ENCODE results near the gene ARL8A. TPM values are rescaled to one million over a fixed set of nuclear protein-coding genes. Genes with fewer than 3 reads are reported as not detected.

ARL8A gene
- total and polyA plus RNA-seq, 2 experiments from 2014 or later: 32.7 to 56.0 TPM

- H3K27ac ChIP-seq: no peak overlapping the region
- no peaks in the 10 kb centered on the region for H3K9me3 ChIP-seq (ENCODE audit: low read depth)
- no peaks in the 10 kb centered on the region for H3K36me3 ChIP-seq (replicated peaks; ENCODE audit: insufficient read depth, low read depth)
- 79% methylated on average over 3 of the region's 3 CpGs for WGBS (ENCODE audit: low lambda C conversion rate, missing lambda C conversion rate)
- no peaks in the 10 kb centered on the region for H4K20me1 ChIP-seq (ENCODE audit: insufficient read depth, poor library complexity, severe bottlenecking)
- no peak overlapping the region for H3K4me2 ChIP-seq
- H3K4me1 ChIP-seq (ENCODE audit: insufficient read depth): peaks cover 50% of the 10 kb centered on the region
- no peak for DNase-seq (ENCODE audit: low spot score)
- no peak overlapping the region for H2AFZ ChIP-seq
- TF ChIP-seq EZH2phosphoT487 (IDR thresholded peaks at IDR 0.05; ENCODE audit: low read depth, severe bottlenecking, unreplicated experiment) (no peak), CTCF (IDR thresholded peaks at IDR 0.05; ENCODE audit: poor library complexity) (no peak), EZH2 (IDR thresholded peaks at IDR 0.05; ENCODE audit: borderline replicate concordance) (no peak)
- H3K9me2 ChIP-seq (replicated peaks; ENCODE audit: insufficient read depth): no peaks in the 10 kb centered on the region
- H3K4me3 ChIP-seq: no peak overlapping the region
- H3K27me3 ChIP-seq: no peaks in the 10 kb centered on the region
- peaks cover 4% of the 10 kb centered on the region for H3K79me2 ChIP-seq
Observed at GRCh38 chr1:202110977-202111376, 33.6 kb downstream of the ARL8A start.

GRCh38 chr1:202107801-202108731 is 36.5 kb downstream of the ARL8A start:
- no peak overlapping the region for H3K4me2 ChIP-seq
- no peak overlapping the region for H3K4me3 ChIP-seq
- H4K20me1 ChIP-seq (ENCODE audit: insufficient read depth, poor library complexity, severe bottlenecking): no peaks in the 10 kb centered on the region
- no peaks in the 10 kb centered on the region for H3K79me2 ChIP-seq
- H3K9me3 ChIP-seq (ENCODE audit: low read depth): no peaks in the 10 kb centered on the region
- H2AFZ ChIP-seq: no peak overlapping the region
- no peaks in the 10 kb centered on the region for H3K36me3 ChIP-seq (replicated peaks; ENCODE audit: insufficient read depth, low read depth)
- peak; percentile 71 for DNase-seq (ENCODE audit: low spot score)
- H3K4me1 ChIP-seq (ENCODE audit: insufficient read depth): peaks cover 44% of the 10 kb centered on the region
- TF ChIP-seq CTCF (IDR thresholded peaks at IDR 0.05; ENCODE audit: poor library complexity) (no peak), EZH2 (IDR thresholded peaks at IDR 0.05; ENCODE audit: borderline replicate concordance) (no peak), EZH2phosphoT487 (IDR thresholded peaks at IDR 0.05; ENCODE audit: low read depth, severe bottlenecking, unreplicated experiment) (no peak)
- peak overlapping the region; percentile 98 for H3K27ac ChIP-seq
- no peaks in the 10 kb centered on the region for H3K9me2 ChIP-seq (replicated peaks; ENCODE audit: insufficient read depth)
- no peaks in the 10 kb centered on the region for H3K27me3 ChIP-seq
- 66% methylated on average over 13 of the region's 13 CpGs for WGBS (ENCODE audit: low lambda C conversion rate, missing lambda C conversion rate)

GRCh38 chr1:202107321-202107761 is 37.2 kb downstream of the ARL8A start:
- H3K4me2 ChIP-seq: no peak overlapping the region
- H2AFZ ChIP-seq: no peak overlapping the region
- H3K27ac ChIP-seq: peak overlapping the region; percentile 98
- peaks cover 38% of the 10 kb centered on the region for H3K4me1 ChIP-seq (ENCODE audit: insufficient read depth)
- H3K36me3 ChIP-seq (replicated peaks; ENCODE audit: insufficient read depth, low read depth): no peaks in the 10 kb centered on the region
- no peaks in the 10 kb centered on the region for H3K79me2 ChIP-seq
- H4K20me1 ChIP-seq (ENCODE audit: insufficient read depth, poor library complexity, severe bottlenecking): no peaks in the 10 kb centered on the region
- no peaks in the 10 kb centered on the region for H3K9me3 ChIP-seq (ENCODE audit: low read depth)
- DNase-seq (ENCODE audit: low spot score): no peak
- TF ChIP-seq EZH2phosphoT487 (IDR thresholded peaks at IDR 0.05; ENCODE audit: low read depth, severe bottlenecking, unreplicated experiment) (no peak), EZH2 (IDR thresholded peaks at IDR 0.05; ENCODE audit: borderline replicate concordance) (no peak), CTCF (IDR thresholded peaks at IDR 0.05; ENCODE audit: poor library complexity) (no peak)
- 80% methylated on average over 5 of the region's 5 CpGs for WGBS (ENCODE audit: low lambda C conversion rate, missing lambda C conversion rate)
- no peak overlapping the region for H3K4me3 ChIP-seq
- H3K27me3 ChIP-seq: no peaks in the 10 kb centered on the region
- H3K9me2 ChIP-seq (replicated peaks; ENCODE audit: insufficient read depth): no peaks in the 10 kb centered on the region

Measured in hepatocyte (in vitro differentiated cells).